COR-L47 (cell line): Measurements from ENCODE around the gene REV3L.

ENCODE experiments used
- DNase-seq: peaks from one replicate; lab custom pipeline; 2025; lab: John Stamatoyannopoulos, UW

Gene REV3L

GRCh38 chr6:111423055-111423633, 59.9 kb downstream of the REV3L start:
- DNase-seq: no peak

- DNase-seq: no peak
Measured at GRCh38 chr6:111418971-111419693, 63.9 kb downstream of the REV3L start.

DNA sequence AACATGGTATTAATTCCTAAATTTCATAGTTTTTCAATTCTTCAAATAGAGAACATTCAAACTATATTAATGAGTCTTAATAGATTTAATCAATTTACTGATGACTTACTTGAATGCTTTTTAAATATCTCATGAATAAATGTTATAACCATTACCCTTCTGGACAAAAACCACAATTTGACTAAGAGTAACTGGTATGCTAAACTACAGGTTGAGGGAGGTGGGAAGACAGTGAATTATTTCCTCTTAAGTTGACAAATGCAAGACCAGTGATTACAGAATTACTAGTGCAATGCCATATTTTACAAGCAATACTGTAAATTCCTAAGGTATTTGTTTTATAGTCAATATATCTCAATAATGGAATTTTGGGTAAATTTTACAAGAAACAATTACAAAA, 65.1 kb downstream of the REV3L start:
- DNase-seq: no peak

DNA sequence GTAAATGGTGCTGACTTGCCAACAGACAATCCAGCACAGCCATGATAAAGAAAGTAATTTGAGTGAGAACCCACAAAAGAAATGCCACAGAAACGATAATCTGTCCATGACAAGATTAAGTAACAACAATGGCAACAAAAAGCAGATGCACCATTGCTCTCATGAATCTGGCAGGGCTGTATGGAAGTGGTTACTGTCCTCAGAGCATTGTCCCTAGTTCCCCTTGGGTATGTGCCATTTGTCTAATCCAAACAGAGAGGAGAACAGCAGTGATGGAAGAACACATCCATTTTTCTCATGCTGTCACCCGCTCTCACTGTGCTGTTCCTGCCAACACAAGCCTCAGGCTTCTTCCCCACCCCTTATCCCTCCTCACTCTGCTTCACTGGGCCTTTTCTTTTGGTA, 65.8 kb downstream of the REV3L start:
- no peak for DNase-seq

- no peak for DNase-seq
Measured at GRCh38 chr6:111416529-111416928, 66.5 kb downstream of the REV3L start.

- no peak for DNase-seq
Measured at GRCh38 chr6:111414373-111414772, 68.6 kb downstream of the REV3L start.

- DNase-seq: no peak
Measured at GRCh38 chr6:111411978-111412566, 70.9 kb downstream of the REV3L start.

DNA sequence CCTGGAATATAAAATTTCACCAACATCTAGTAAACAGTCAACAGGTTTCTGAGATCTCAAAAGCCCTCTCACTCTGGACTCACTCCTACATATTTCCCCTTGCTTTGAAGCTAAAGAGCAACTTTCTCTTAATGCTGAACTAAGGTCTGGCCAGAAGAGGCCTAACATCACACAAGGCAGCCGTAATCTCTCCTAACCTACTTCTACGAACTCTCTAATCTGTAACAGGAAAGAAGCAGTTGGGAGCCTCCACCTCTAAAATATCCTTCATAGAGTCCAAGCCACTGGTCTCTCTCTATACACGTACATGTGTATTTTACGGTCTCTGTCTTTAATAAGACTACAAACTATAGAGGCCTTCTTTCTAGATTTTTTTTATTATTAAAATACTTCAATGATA, 72.0 kb downstream of the REV3L start:
- no peak for DNase-seq

DNA sequence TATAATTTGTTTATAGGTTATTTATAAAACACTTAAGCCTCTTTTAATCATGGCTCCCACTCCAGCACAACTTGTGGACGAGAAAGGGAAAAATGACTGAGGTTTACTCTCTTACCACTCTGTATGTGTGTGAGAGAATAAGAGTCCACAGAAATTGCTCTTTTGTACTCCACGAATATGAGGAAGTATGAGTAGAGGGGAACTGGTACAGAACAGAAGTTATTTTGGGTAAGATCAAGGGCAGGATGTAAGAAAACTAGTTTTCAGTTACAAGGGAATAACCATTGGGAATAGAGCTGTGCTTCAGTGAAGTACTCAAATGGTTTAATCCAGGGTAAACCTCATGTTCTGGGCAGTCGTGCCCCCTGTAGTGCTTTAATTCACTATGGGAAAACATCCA, 72.6 kb downstream of the REV3L start:
- no peak for DNase-seq

GRCh38 chr6:111409430-111409829, 73.6 kb downstream of the REV3L start:
- DNase-seq: no peak

DNA sequence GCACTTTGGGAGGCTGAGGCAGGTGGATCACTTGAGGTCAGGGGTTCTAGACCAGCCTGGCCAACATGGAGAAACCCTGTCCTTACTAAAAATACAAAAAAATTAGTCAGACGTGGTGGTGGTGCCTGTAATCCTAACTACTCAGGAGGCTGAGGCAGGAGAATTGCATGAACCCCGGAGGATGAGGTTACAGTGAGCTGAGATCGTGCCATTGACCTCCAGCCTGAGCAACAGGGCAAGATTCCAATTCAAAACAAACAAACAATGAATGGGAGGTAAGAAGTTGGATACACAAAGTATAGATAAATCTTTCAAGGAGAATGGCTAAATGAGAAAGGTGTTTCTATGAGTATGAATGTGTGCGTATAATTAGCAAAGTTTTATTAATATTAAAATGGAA, 75.3 kb downstream of the REV3L start:
- no peak for DNase-seq

DNA sequence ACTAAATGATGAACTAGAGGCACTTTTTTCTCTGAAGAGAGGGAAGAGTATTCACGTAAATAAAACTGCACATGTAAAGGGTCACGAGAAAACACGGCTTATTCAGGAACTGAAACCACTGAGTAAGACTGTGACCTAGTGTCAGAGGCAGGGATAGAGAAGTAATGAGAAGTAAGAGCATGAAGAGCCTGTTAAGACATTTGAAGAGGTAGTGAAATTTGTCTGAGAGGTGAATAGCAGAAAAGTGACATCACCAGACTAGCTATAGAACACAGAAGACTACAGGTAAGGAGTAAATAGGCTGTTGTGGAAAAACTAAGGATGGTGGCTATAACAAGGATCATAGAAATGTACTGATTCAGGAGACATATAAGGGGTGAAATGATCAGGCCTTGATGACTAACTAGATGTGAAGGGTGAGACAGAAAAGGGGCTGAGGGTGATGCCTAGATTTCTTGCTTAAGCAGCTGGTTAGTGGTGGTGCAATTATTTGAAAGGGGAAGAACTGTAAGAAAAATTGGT, 76.8 kb downstream of the REV3L start:
- no peak for DNase-seq

GRCh38 chr6:111403388-111403787, 79.6 kb downstream of the REV3L start:
- DNase-seq: no peak

DNA sequence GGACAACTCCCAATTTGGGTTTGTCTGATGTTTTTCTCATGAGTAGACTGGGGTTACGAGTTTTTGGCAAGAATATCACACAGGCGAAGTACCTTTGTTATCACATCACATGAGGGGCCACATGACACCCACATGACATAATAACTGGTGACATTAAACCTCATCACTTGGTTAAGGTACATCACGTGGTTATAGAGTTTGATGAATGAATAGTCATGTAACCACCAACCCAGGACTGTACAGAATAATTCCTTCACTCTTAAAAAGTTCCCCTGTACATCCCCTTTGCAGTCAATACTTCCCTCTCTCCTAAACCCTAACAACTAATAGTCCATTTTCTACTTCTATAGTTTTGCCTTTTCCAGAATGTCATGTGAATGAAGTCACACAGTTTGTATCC, 83.4 kb downstream of the REV3L start:
- no peak for DNase-seq

- no peak for DNase-seq
Measured at GRCh38 chr6:111388681-111389080, 94.3 kb downstream of the REV3L start.

GRCh38 chr6:111382476-111383294, 100.3 kb downstream of the REV3L start:
- DNase-seq: no peak

DNA sequence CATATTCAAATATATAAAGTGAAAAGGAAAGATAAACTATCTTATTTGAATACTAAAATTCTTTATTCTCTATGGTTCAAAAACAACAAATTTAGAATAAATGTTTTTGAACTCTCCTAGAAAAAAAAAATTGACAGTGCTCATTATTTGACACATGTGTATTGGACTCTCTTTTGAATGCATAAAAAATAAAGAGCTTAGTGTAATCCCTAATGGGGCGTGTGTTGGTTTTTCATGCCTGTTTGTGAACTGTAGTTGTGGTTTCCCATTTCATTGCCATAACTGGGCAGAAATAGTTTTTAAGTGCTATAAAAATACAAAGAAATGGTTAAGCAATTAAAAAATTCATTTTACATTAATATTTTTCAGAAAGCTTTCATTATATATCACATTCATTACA, 101.3 kb downstream of the REV3L start:
- DNase-seq: no peak

GRCh38 chr6:111381123-111381522, 101.9 kb downstream of the REV3L start:
- no peak for DNase-seq

GRCh38 chr6:111379831-111380230, 103.2 kb downstream of the REV3L start:
- no peak for DNase-seq

DNA sequence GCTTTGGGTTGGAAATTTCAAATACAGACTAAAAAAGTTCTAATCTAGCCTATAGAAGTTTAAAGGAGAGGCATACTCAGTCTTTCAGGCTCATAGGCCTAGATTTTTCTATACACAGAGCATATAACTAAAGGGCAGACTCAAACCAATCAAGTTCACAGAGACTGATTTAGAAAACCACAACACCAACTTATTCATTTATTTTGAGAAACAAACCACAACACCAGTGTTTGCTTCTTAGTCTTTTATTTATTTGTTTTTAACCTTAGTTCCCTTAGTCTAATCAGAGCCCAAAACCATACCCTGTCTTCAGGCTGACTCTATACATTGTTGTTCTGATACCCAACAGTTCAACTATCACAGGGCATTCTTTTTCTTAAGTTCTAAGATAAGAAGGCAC, 103.7 kb downstream of the REV3L start:
- no peak for DNase-seq

- no peak for DNase-seq
Measured at GRCh38 chr6:111377558-111378120, 105.4 kb downstream of the REV3L start.

DNA sequence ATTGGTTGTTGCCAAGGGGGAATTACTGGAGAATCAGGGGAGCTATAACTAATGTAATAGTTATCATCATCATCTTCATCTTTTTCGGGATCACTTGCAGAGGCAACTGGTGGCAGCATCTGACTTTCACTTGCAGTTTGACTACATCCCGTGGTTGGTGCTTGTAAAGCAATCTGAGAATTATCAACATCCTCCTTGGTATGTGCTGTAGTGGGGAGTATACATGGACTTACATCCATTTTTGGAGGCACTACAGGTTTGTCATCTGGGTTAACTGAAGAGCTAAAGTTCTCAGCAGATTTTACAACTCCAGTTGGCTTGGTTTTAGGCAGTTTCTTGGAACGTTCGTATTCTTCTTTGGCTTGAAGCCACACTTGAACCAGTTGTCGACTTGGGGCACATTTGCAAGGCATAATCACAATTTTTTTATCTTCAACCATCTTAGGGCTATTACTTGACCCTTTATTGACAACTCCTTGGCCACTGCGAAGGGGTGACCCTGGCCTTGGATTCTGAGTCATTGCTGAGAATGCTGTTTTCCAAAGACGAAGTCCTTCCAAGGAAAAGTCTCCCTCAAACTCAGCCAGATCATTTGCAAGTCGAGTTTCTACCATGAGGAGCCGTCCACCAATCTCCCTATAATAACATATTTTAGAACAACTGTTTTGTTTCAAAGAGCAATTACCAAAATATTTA, 115.5 kb downstream of the REV3L start:
- DNase-seq: no peak
